ENCODE data around the gene RMRP.

The RMRP gene

DNA sequence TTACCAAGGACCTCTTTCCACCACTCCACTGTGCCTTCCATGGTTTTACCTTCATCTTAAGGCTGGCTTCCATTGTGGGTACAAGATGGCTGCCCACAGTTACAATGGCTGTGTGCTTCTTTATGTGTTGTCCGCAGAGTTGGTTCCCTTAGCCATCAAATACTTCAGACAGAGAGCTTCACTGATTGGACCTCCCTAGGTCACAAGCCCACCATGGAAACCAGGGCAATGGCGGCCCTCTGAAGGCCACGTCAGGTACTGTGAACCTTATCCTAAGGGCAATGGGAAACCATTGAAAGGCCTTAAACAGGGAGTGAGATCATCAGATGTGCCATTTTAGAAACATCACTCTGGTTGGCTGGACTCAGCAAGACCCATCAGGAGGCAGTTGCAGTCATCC lies 10.1 kb upstream of the RMRP start:
- Histone ChIP-seq H3K4me1 (ENCODE audit: control insufficient read depth in 2 of 2, insufficient read depth in 1 of 2, low read depth in 1 of 2, low read length in 2 of 2) (peaks cover 5 to 12% of the 10 kb centered on the region in 2 donors), H2AK5ac (ENCODE audit: low read depth, low read length) (no peak overlapping the region), H3K4me2 (ENCODE audit: insufficient read depth, low read length, poor library complexity, severe bottlenecking) (no peak overlapping the region), H3K9ac (ENCODE audit: low read depth, low read length, poor library complexity) (no peak overlapping the region), H3K4ac (ENCODE audit: low read length) (no peak overlapping the region), H3K9me3 (replicated peaks in 1 of 2; ENCODE audit: control insufficient read depth in 2 of 2, insufficient read depth in 1 of 2, low read depth in 1 of 2, low read length in 2 of 2) (peaks cover 0 to 3% of the 10 kb centered on the region in 2 donors), H4K91ac (ENCODE audit: low read depth, low read length, poor library complexity) (no peak overlapping the region), H3K79me1 (ENCODE audit: low read depth, low read length) (peaks cover 8% of the 10 kb centered on the region), H2BK5ac (ENCODE audit: low read length) (no peak overlapping the region), H3K27me3 (ENCODE audit: control insufficient read depth in 3 of 3, insufficient read depth in 3 of 3, low read depth in 1 of 3, low read length in 3 of 3) (peaks cover 0 to 9% (median 0%) of the 10 kb centered on the region in 3 experiments), H3K27ac (replicated peaks; ENCODE audit: low read length) (no peak overlapping the region), H2BK15ac (ENCODE audit: low read length) (no peak overlapping the region), H3K23ac (ENCODE audit: low read depth, low read length, poor library complexity) (no peak overlapping the region), H2BK12ac (ENCODE audit: low read length) (no peak overlapping the region), H2BK120ac (ENCODE audit: low read depth, low read length) (no peak overlapping the region), H2AFZ (ENCODE audit: low read length) (peak overlapping the region; percentile 33), H3K18ac (ENCODE audit: low read length) (peak overlapping the region; percentile 32), H4K8ac (ENCODE audit: low read depth, low read length) (no peak overlapping the region), H3K14ac (ENCODE audit: low read length) (no peak overlapping the region), H3K4me3 (ENCODE audit: low read length in 2 of 2) (peak overlapping the region in 1 of 2 donors; percentile 51), H3K36me3 (replicated peaks in 1 of 2; ENCODE audit: control insufficient read depth in 2 of 2, insufficient read depth in 2 of 2, low read length in 2 of 2) (peaks cover 4 to 9% of the 10 kb centered on the region in 2 donors)
- no peak for DNase-seq (ENCODE audit: low spot score)
- no CpG with 5 or more reads among the region's 3 CpGs for WGBS, 2 donors (ENCODE audit: extremely low coverage in 2 of 2, insufficient read length in 2 of 2, insufficient replicate concordance in 1 of 2)

DNA sequence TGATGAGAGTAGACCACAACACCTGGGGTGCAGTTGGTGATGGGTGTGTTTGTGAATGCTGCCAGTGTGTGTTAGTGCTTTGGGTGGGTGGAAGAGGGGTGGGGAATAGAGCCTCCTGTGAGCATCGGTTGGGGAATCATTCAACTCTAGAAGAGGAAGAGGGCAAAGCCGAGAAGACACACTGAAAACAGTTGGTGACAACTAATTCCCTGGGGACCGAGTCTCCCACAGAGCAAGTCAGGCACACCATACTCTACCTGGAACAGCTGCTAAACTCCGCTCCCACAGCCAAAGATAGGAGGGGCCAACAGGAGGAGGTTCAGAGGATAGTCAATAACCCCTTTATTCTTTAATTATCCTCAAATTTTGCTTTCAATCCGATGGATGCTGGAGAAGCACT lies 8.7 kb upstream of the RMRP start:
- Histone ChIP-seq H3K9me3 (replicated peaks in 1 of 2; ENCODE audit: control insufficient read depth in 2 of 2, insufficient read depth in 1 of 2, low read depth in 1 of 2, low read length in 2 of 2) (peaks cover 0 to 3% of the 10 kb centered on the region in 2 donors), H3K23ac (ENCODE audit: low read depth, low read length, poor library complexity) (no peak overlapping the region), H3K79me1 (ENCODE audit: low read depth, low read length) (peaks cover 8% of the 10 kb centered on the region), H3K27me3 (ENCODE audit: control insufficient read depth in 3 of 3, insufficient read depth in 3 of 3, low read depth in 1 of 3, low read length in 3 of 3) (peaks cover 0 to 4% (median 0%) of the 10 kb centered on the region in 3 experiments), H2BK5ac (ENCODE audit: low read length) (no peak overlapping the region), H4K91ac (ENCODE audit: low read depth, low read length, poor library complexity) (no peak overlapping the region), H3K4me1 (ENCODE audit: control insufficient read depth in 2 of 2, insufficient read depth in 1 of 2, low read depth in 1 of 2, low read length in 2 of 2) (peaks cover 5 to 13% of the 10 kb centered on the region in 2 donors), H3K36me3 (replicated peaks in 1 of 2; ENCODE audit: control insufficient read depth in 2 of 2, insufficient read depth in 2 of 2, low read length in 2 of 2) (peaks cover 17 to 23% of the 10 kb centered on the region in 2 donors), H3K27ac (replicated peaks; ENCODE audit: low read length) (no peak overlapping the region), H2BK120ac (ENCODE audit: low read depth, low read length) (no peak overlapping the region), H3K14ac (ENCODE audit: low read length) (no peak overlapping the region), H2BK12ac (ENCODE audit: low read length) (no peak overlapping the region), H2AK5ac (ENCODE audit: low read depth, low read length) (peak overlapping the region; percentile 1), H4K8ac (ENCODE audit: low read depth, low read length) (no peak overlapping the region), H3K4me3 (ENCODE audit: low read length in 2 of 2) (no peak overlapping the region), H3K18ac (ENCODE audit: low read length) (no peak overlapping the region), H3K9ac (ENCODE audit: low read depth, low read length, poor library complexity) (no peak overlapping the region), H3K4ac (ENCODE audit: low read length) (no peak overlapping the region), H3K4me2 (ENCODE audit: insufficient read depth, low read length, poor library complexity, severe bottlenecking) (no peak overlapping the region), H2BK15ac (ENCODE audit: low read length) (no peak overlapping the region), H2AFZ (ENCODE audit: low read length) (no peak overlapping the region)
- no peak for DNase-seq (ENCODE audit: low spot score)
- no CpG with 5 or more reads among the region's 5 CpGs for WGBS, 2 donors (ENCODE audit: extremely low coverage in 2 of 2, insufficient read length in 2 of 2, insufficient replicate concordance in 1 of 2)

DNA sequence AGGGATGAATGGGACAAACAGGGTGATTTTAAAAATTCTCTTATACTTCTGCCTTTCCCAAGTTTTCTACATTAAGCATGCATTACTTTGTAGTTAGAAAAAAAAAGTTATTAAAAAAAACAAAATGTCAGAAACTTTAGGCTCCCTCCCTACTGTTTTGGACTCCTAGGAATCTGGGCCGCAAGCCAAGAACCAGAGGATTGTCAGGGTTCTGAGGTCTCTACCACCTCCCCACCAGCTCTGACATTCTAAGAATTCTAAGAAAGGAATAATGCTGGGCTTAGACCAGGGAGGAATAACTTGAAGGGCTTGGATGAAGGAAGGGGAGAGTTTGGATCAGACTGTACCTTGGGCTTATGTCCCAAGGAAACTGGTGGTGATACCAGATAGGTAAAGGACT lies 8.2 kb upstream of the RMRP start:
- H2AFZ ChIP-seq (ENCODE audit: low read length): no peak overlapping the region
- no peak for DNase-seq (ENCODE audit: low spot score)
- no peak overlapping the region for H4K91ac ChIP-seq (ENCODE audit: low read depth, low read length, poor library complexity)
- no peak overlapping the region for H3K14ac ChIP-seq (ENCODE audit: low read length)
- H3K4ac ChIP-seq (ENCODE audit: low read length): no peak overlapping the region
- no peak overlapping the region for H3K9ac ChIP-seq (ENCODE audit: low read depth, low read length, poor library complexity)
- H3K4me1 ChIP-seq (ENCODE audit: control insufficient read depth in 2 of 2, insufficient read depth in 1 of 2, low read depth in 1 of 2, low read length in 2 of 2): peaks cover 5 to 13% of the 10 kb centered on the region in 2 donors
- peaks cover 0 to 4% (median 0%) of the 10 kb centered on the region in 3 experiments for H3K27me3 ChIP-seq (ENCODE audit: control insufficient read depth in 3 of 3, insufficient read depth in 3 of 3, low read depth in 1 of 3, low read length in 3 of 3)
- H3K18ac ChIP-seq (ENCODE audit: low read length): no peak overlapping the region
- H2BK120ac ChIP-seq (ENCODE audit: low read depth, low read length): no peak overlapping the region
- H2BK15ac ChIP-seq (ENCODE audit: low read length): no peak overlapping the region
- H2AK5ac ChIP-seq (ENCODE audit: low read depth, low read length): peak overlapping the region; percentile 1
- H2BK5ac ChIP-seq (ENCODE audit: low read length): no peak overlapping the region
- no peak overlapping the region for H3K4me2 ChIP-seq (ENCODE audit: insufficient read depth, low read length, poor library complexity, severe bottlenecking)
- no peak overlapping the region for H2BK12ac ChIP-seq (ENCODE audit: low read length)
- H3K36me3 ChIP-seq (replicated peaks in 1 of 2; ENCODE audit: control insufficient read depth in 2 of 2, insufficient read depth in 2 of 2, low read length in 2 of 2): peaks cover 17 to 28% of the 10 kb centered on the region in 2 donors
- H3K4me3 ChIP-seq (ENCODE audit: low read length in 2 of 2): no peak overlapping the region
- peaks cover 8% of the 10 kb centered on the region for H3K79me1 ChIP-seq (ENCODE audit: low read depth, low read length)
- peaks cover 0 to 3% of the 10 kb centered on the region in 2 donors for H3K9me3 ChIP-seq (replicated peaks in 1 of 2; ENCODE audit: control insufficient read depth in 2 of 2, insufficient read depth in 1 of 2, low read depth in 1 of 2, low read length in 2 of 2)
- no peak overlapping the region for H4K8ac ChIP-seq (ENCODE audit: low read depth, low read length)
- WGBS, 2 donors (ENCODE audit: extremely low coverage in 2 of 2, insufficient read length in 2 of 2, insufficient replicate concordance in 1 of 2): no CpG with 5 or more reads among the region's 1 CpG
- no peak overlapping the region for H3K27ac ChIP-seq (replicated peaks; ENCODE audit: low read length)
- H3K23ac ChIP-seq (ENCODE audit: low read depth, low read length, poor library complexity): no peak overlapping the region

DNA sequence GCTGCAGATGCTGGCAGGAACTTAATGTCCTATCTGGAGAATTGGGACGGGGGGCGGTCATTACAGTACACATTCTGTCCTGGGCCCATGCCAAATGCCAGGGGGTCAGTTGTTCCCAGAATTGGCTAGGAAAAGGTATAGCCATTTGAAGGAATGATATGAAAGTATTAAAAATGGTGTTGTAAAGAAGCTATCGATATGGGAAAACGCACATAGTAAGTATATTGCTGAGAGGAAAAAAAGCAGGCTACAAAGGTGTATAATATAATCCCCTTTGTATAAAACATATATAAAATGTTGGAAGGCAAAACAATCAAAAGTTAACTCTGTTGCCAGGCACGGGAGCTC lies 7.6 kb upstream of the RMRP start:
- H4K91ac ChIP-seq (ENCODE audit: low read depth, low read length, poor library complexity): no peak overlapping the region
- H3K27ac ChIP-seq (replicated peaks; ENCODE audit: low read length): no peak overlapping the region
- H3K4ac ChIP-seq (ENCODE audit: low read length): no peak overlapping the region
- no peak overlapping the region for H3K14ac ChIP-seq (ENCODE audit: low read length)
- 100% methylated on average over 2 of the region's 5 CpGs; no CpG with 5 or more reads in 1 of the 2 donors for WGBS, 2 donors (ENCODE audit: extremely low coverage in 2 of 2, insufficient read length in 2 of 2, insufficient replicate concordance in 1 of 2)
- H3K9ac ChIP-seq (ENCODE audit: low read depth, low read length, poor library complexity): no peak overlapping the region
- H3K9me3 ChIP-seq (replicated peaks in 1 of 2; ENCODE audit: control insufficient read depth in 2 of 2, insufficient read depth in 1 of 2, low read depth in 1 of 2, low read length in 2 of 2): peaks cover 0 to 3% of the 10 kb centered on the region in 2 donors
- H2BK120ac ChIP-seq (ENCODE audit: low read depth, low read length): no peak overlapping the region
- H3K18ac ChIP-seq (ENCODE audit: low read length): peak overlapping the region; percentile 72
- H2BK12ac ChIP-seq (ENCODE audit: low read length): no peak overlapping the region
- peak overlapping the region; percentile 94 for H2AFZ ChIP-seq (ENCODE audit: low read length)
- H2AK5ac ChIP-seq (ENCODE audit: low read depth, low read length): peak overlapping the region; percentile 51
- peak overlapping the region; percentile 54 for H3K4me2 ChIP-seq (ENCODE audit: insufficient read depth, low read length, poor library complexity, severe bottlenecking)
- H2BK15ac ChIP-seq (ENCODE audit: low read length): no peak overlapping the region
- peaks cover 8% of the 10 kb centered on the region for H3K79me1 ChIP-seq (ENCODE audit: low read depth, low read length)
- H4K8ac ChIP-seq (ENCODE audit: low read depth, low read length): no peak overlapping the region
- peaks cover 23 to 34% of the 10 kb centered on the region in 2 donors for H3K36me3 ChIP-seq (replicated peaks in 1 of 2; ENCODE audit: control insufficient read depth in 2 of 2, insufficient read depth in 2 of 2, low read length in 2 of 2)
- H3K4me3 ChIP-seq (ENCODE audit: low read length in 2 of 2): peak overlapping the region; percentile 76 to 94
- no peak for DNase-seq (ENCODE audit: low spot score)
- peak overlapping the region; percentile 86 for H3K23ac ChIP-seq (ENCODE audit: low read depth, low read length, poor library complexity)
- H3K27me3 ChIP-seq (ENCODE audit: control insufficient read depth in 3 of 3, insufficient read depth in 3 of 3, low read depth in 1 of 3, low read length in 3 of 3): peaks cover 0 to 4% (median 0%) of the 10 kb centered on the region in 3 experiments
- H2BK5ac ChIP-seq (ENCODE audit: low read length): no peak overlapping the region
- peaks cover 5 to 13% of the 10 kb centered on the region in 2 donors for H3K4me1 ChIP-seq (ENCODE audit: control insufficient read depth in 2 of 2, insufficient read depth in 1 of 2, low read depth in 1 of 2, low read length in 2 of 2)

All from neuronal stem cell (in vitro differentiated cells).